HG02623 (cell line): ENCODE results near the gene KLHDC8B.

Source experiments
- ATAC-seq: cut with Tn5 transposase; IDR thresholded peaks from one replicate; pipeline ENCODE4 v1.9.1; 2021; ENCODE audit warnings: moderate library complexity; ENCODE audit not compliant: unreplicated experiment

The KLHDC8B gene

DNA sequence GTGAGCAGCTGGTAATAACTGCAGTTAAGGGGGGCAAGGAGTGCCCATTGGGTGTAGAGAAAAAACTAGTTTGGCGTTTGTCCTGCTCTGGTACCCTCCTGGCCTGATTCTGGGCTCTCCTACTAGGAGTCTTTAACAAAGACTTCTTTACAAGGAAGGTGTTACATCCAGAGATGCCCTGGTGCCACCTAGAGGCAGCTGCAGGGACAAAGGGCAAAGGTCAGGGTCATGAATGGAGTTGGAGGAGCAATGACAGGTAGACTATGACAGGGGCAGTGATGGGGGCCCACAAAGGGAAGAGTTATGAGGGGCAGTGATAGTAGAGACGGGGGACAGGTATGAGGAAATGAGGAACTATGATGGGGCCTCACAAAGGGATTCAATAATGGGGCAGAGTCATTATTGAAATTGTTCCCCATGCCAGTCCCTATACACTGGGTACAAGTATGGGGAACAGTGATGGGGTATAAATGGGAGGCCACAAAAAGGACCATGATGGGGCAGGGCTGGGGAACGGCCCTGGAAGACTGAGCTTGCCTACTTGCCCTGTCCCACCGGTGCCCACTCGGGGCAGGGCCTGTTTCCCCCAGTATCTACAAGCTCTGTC is 13.2 kb upstream of the KLHDC8B start:
- no peak for ATAC-seq

- ATAC-seq = no peak
These were observed 12.6 kb upstream of the KLHDC8B start for GRCh38 chr3:49158792-49159191.

DNA sequence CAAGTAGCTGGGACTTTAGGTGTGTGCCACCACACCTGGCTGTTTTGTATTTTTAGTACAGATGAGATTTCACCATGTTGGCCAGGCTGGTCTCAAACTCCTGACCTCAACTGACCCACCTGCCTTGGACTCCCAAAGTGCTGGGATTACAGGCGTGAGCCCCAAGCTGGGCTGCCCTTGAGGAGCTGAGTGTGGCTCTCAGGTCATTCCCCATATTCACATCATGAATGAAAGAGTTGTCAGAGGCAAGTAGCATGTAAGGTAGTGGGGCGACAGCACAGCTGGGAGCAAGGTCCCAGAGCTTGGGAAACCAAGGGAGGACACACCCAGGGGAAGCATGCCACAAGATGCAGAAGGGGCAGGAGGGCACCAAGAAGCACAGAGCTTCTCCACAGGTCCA is 10.2 kb upstream of the KLHDC8B start:
- no peak for ATAC-seq

- no peak for ATAC-seq
These were observed 9.4 kb upstream of the KLHDC8B start for GRCh38 chr3:49161808-49162530.

DNA sequence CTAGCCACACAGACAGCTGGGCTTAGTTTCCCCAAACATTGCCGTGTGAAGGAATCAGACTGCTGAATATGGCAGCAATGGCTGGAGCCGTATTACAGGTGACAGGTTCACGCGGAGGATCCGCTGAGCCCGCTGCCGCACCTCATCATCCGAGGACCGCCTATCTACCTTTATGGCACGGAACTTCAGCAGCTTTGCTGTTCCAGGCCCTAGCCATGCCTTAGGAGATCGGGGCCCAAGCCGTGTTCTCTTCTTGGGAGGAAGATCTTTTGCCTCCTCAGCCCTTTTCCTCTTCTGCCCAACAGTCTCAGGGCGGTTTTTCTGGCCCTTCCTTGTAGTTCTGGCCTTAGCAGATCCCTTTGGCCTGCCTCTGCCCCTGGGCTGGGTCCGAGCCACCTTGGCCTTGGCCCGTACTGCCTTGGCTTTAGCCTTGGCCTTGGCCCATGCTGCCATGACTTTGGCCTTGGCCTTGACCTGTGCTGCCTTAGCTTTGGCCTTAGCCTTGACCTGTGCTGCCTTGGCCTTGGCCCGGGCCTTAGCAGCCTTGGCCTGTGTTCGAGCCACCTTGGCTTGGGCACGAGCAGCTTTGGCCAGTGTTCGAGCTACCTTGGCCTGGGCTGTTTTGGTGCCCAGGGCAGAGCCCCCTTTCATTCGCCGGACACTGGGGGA is 8.5 kb upstream of the KLHDC8B start:
- ATAC-seq = no peak

GRCh38 chr3:49163609-49164008 is 7.8 kb upstream of the KLHDC8B start:
- ATAC-seq = no peak

GRCh38 chr3:49164983-49165720 is 6.2 kb upstream of the KLHDC8B start:
- no peak for ATAC-seq

DNA sequence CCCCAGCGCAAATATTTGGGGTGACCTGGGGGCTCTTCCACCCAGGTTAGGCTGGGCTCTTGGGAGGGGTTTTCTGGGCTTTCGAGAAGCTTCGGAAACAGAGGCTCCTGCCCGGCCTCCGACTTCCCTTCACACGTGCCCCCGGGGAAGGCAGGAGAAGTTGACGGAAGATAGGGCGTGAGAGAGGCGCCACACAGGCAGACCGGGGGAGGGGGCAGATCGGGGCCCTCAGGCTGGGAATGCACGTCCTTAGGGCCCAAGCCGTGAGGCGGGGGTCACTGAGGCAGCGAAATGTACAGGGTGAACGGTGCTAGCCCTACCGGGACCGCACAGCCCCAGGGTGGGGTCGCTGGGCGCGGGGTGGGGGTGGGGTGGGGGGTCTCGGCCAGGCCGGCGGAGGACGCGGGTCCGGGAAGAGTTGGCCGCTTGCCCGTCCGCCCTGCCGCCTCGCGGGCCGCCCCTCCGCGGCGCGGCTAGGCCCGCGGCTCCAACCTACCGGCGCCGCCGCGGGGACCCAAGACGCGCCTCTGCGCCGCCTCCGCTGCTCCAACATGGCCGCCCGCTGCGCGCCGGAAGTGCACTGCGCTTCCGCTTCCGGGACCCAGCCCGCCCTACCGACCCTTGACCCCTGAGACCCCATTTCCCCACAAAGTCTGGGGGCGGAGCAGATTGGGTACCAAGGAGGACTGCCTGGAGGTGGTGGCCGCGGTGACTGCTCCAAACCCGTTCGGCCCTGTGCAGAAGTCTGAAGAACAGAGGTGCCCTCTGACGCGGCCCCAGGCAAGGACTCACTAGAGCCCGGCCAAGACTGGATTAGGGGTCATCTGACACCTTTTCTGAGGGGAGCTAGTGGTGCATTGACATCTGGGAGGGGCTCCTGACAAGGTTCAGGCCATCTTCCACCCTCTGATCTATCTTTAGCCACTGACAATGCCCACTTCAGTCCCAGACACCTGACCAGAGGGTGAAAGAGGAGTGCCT is 5.3 kb upstream of the KLHDC8B start, which contains the start of gene CCDC71:
Gene CCDC71 (minus strand): TSS at position 561 of the 981 bp plus-strand sequence. CDS start 2,123 bp downstream, outside the sequence.
- ATAC-seq = peak; percentile 61

- ATAC-seq = no peak
These were observed 4.4 kb upstream of the KLHDC8B start for GRCh38 chr3:49166752-49167556.

- ATAC-seq = no peak
These were observed 667 bp upstream of the KLHDC8B start for GRCh38 chr3:49170744-49171118.

GRCh38 chr3:49171775-49172500 is 540 bp downstream of the KLHDC8B start:
- ATAC-seq = no peak

DNA sequence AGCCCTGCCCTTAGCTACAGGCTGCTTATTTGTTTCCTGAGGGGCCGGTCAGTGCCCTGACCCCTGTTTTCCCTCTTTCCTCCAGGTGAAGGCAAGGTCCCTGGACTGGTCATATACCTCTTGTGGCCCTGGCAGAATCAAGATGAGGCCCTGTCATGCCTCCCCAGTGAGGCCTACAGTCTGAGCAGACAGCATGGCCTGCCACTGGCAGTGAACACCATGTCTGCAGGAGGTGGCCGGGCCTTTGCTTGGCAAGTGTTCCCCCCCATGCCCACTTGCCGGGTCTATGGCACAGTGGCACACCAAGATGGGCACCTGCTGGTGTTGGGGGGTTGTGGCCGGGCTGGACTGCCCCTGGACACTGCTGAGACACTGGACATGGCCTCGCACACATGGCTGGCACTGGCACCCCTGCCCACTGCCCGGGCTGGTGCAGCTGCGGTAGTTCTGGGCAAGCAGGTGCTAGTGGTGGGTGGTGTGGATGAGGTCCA is 1.2 kb downstream of the KLHDC8B start:
- no peak for ATAC-seq

DNA sequence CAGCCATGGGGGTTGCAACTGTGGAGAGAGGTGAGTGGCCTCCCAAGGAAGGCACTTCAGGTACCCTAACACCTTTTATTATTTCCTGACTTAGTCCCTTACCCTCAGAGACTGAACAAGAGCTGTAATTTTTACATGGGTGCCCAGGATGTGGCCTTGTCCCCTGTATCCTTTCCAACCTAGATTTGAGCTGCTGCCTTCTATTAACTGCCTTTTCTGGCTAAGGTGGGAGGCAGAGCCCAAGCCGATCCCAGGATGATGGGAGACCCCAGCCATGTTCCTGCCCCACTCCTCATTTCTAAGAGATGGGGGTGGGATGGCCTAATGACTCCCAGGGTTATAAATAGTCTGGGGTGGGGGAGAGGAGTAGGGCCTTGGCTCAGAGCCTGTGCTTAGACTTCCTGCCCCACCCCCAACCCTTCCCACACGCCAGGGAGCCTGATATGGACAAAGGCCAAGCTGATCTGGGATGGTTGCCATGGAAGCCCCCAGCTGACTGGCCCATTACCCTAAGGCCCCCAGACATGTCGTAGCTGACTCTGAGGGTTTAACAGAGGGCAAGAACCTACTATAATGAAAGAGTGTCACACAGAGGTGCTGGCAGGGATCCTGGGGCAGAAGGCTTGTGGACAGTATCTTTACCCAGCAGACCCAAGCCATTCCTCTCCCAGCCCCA is 1.9 kb downstream of the KLHDC8B start:
- ATAC-seq = no peak

DNA sequence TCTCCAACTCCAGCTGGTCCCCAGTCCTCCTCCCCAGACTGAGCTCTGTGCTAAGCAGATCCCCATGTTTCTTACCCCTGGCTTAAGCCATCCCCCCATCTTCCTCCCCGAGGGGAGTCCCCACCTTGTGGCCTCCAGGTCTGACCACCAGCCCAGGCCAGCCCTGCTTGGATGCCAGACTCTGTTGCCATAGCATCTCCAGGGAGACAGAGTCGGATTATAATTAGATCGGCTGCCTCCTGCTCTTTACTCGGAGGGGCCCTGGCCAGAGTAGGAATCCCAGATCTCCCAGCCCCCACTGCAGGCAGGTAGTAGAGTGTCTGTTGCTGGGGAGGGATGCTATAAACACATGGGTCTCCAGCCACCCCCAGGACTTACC is 2.4 kb downstream of the KLHDC8B start:
- no peak for ATAC-seq

- ATAC-seq = no peak
These were observed 3.1 kb downstream of the KLHDC8B start for GRCh38 chr3:49174397-49174985.

- no peak for ATAC-seq
These were observed 4.1 kb downstream of the KLHDC8B start for GRCh38 chr3:49175530-49175929.

DNA sequence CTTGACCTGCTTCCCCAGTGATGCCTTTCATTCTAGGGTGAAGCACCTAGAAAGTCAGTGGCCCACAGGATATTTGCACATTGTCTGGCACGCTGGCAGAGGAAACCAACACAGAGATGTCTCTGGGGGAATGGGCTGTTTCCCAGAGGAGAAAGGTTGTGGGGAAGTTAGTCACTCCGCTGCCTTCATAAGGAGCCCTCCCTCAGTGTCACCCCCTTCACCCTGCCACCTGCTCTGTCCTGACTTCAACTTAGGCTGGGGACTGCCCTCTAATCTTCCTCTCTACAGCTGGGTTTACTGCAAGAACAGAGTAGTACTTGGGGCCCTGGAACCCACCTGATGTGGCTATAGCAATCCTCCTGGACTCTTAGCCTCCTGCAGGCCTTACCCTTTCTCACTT is 5.7 kb downstream of the KLHDC8B start:
- ATAC-seq = no peak

GRCh38 chr3:49180116-49180515 is 8.7 kb downstream of the KLHDC8B start:
- no peak for ATAC-seq
